WTC11 (cell line): ENCODE data around the gene PARVG. TPM values are rescaled to one million over a fixed set of nuclear protein-coding genes. Genes with fewer than 3 reads are reported as not detected.
A peak's percentile ranks its signal among the peaks of the same experiment; 100 is the strongest.

Experiments
- ATAC-seq: fragments of 200-7000 bp; cut with Tn5 transposase; 2 replicates; pipeline ENCODE4 v1.10.0; 2021; ENCODE audit warnings: mild to moderate bottlenecking, moderate library complexity
- CTCF ChIA-PET: fragments of 300-600 bp; sonication (Branson Sonifier 250); formaldehyde crosslinking; loops from one replicate; lab custom pipeline; 2021; ENCODE audit warnings: antibody characterized with exemption; lab: Charles Lee
- POLR2A ChIA-PET: fragments of 350-600 bp; sonication (Branson Sonifier 250); formaldehyde crosslinking; loops from one replicate; lab custom pipeline; 2021; ENCODE audit warnings: antibody characterized with exemption; lab: Charles Lee
- DNase-seq: peaks from one replicate; pipeline ENCODE4 v3.0.0; 2021; ENCODE audit warnings: low spot score
- H3K27ac Mint-ChIP-seq: 2 replicates; pipeline ENCODE4 v1.8.0; 2021; ENCODE audit warnings: mixed read lengths
- H3K27me3 Mint-ChIP-seq: 2 replicates; pipeline ENCODE4 v1.8.0; 2021; ENCODE audit warnings: low read depth, mild to moderate bottlenecking, moderate library complexity, mixed read lengths
- H3K36me3 Mint-ChIP-seq: 2 replicates; pipeline ENCODE4 v1.8.0; 2021; ENCODE audit warnings: mixed read lengths
- H3K4me1 Mint-ChIP-seq: 2 replicates; pipeline ENCODE4 v1.8.0; 2022; ENCODE audit warnings: mixed read lengths
- H3K4me3 Mint-ChIP-seq: 2 replicates; pipeline ENCODE4 v1.8.0; 2021; ENCODE audit warnings: mild to moderate bottlenecking, moderate library complexity, mixed read lengths
- H3K9me3 Mint-ChIP-seq: 2 replicates; pipeline ENCODE4 v1.8.0; 2021; ENCODE audit warnings: mixed read lengths
- ATF1 ChIP-seq: sonication (generic); formaldehyde crosslinking; IDR thresholded peaks from 2 replicates; pipeline ENCODE4 v1.8.1; 2023; ENCODE audit warnings: mild to moderate bottlenecking, moderate library complexity, missing genetic modification reagents
- E2F1 ChIP-seq: sonication (generic); formaldehyde crosslinking; IDR thresholded peaks from 2 replicates; pipeline ENCODE4 v1.8.0; 2022; ENCODE audit warnings: mild to moderate bottlenecking, missing genetic modification reagents
- ETV6 ChIP-seq: sonication (generic); formaldehyde crosslinking; IDR thresholded peaks from 2 replicates; pipeline ENCODE4 v1.8.1; 2022; ENCODE audit warnings: mild to moderate bottlenecking, missing genetic modification reagents
- FOXK1 ChIP-seq: sonication (generic); formaldehyde crosslinking; IDR thresholded peaks from 2 replicates; pipeline ENCODE4 v1.8.0; 2022; ENCODE audit warnings: mild to moderate bottlenecking, moderate library complexity, missing genetic modification reagents
- GRHL2 ChIP-seq: fragments of 250-450 bp; sonication (Bioruptor Pico); IDR thresholded peaks from 2 replicates; pipeline ENCODE4 v1.8.0; 2022; ENCODE audit warnings: mild to moderate bottlenecking, moderate library complexity; ENCODE audit not compliant: insufficient replicate concordance, severe bottlenecking
- HMGA2 ChIP-seq: fragments of 250-450 bp; sonication (Bioruptor Pico); IDR thresholded peaks from 2 replicates; pipeline ENCODE4 v1.4.0; 2021; ENCODE audit warnings: mild to moderate bottlenecking, moderate library complexity
- IRF2 ChIP-seq: sonication (generic); formaldehyde crosslinking; IDR thresholded peaks from 2 replicates; pipeline ENCODE4 v1.8.0; 2022; ENCODE audit warnings: low read depth, missing genetic modification reagents, borderline replicate concordance
- MAX ChIP-seq: sonication (generic); formaldehyde crosslinking; IDR thresholded peaks from 2 replicates; pipeline ENCODE4 v1.8.0; 2022; ENCODE audit warnings: mild to moderate bottlenecking, missing genetic modification reagents
- NR1H2 ChIP-seq: sonication (generic); formaldehyde crosslinking; IDR thresholded peaks from 2 replicates; pipeline ENCODE4 v1.9.0; 2021; ENCODE audit warnings: mild to moderate bottlenecking, moderate library complexity, missing genetic modification reagents
- OVOL2 ChIP-seq: fragments of 250-450 bp; sonication (Bioruptor Pico); IDR thresholded peaks from 2 replicates; pipeline ENCODE4 v1.9.0; 2021; ENCODE audit warnings: mild to moderate bottlenecking, borderline replicate concordance
- PRRX2 ChIP-seq: fragments of 250-450 bp; sonication (Bioruptor Pico); IDR thresholded peaks from 2 replicates; pipeline ENCODE4 v1.8.0; 2021; ENCODE audit warnings: mild to moderate bottlenecking
- RORB ChIP-seq: fragments of 250-450 bp; sonication (Bioruptor Pico); IDR thresholded peaks from 2 replicates; pipeline ENCODE4 v1.9.0; 2021; ENCODE audit warnings: mild to moderate bottlenecking
- SMAD4 ChIP-seq: sonication (generic); formaldehyde crosslinking; IDR thresholded peaks from 2 replicates; pipeline ENCODE4 v1.8.0; 2022; ENCODE audit warnings: mild to moderate bottlenecking, missing genetic modification reagents
- SOX15 ChIP-seq: fragments of 250-450 bp; sonication (Bioruptor Pico); IDR thresholded peaks from 2 replicates; pipeline ENCODE4 v1.9.0; 2021; ENCODE audit warnings: mild to moderate bottlenecking
- SP1 ChIP-seq: sonication (generic); formaldehyde crosslinking; conservative IDR thresholded peaks from 2 replicates; pipeline ENCODE4 v1.8.1; 2022; ENCODE audit warnings: missing genetic modification reagents
- TEAD1 ChIP-seq: sonication (generic); formaldehyde crosslinking; IDR thresholded peaks from 2 replicates; pipeline ENCODE4 v1.8.0; 2022; ENCODE audit warnings: mild to moderate bottlenecking, missing genetic modification reagents
- TEAD4 ChIP-seq: sonication (generic); formaldehyde crosslinking; IDR thresholded peaks from 2 replicates; pipeline ENCODE4 v1.8.0; 2022; ENCODE audit warnings: mild to moderate bottlenecking, missing genetic modification reagents
- USF2 ChIP-seq: sonication (generic); formaldehyde crosslinking; IDR thresholded peaks from 2 replicates; pipeline ENCODE4 v1.8.1; 2023; ENCODE audit warnings: mild to moderate bottlenecking, missing genetic modification reagents, moderate library complexity
- ZBTB43 ChIP-seq: sonication (generic); formaldehyde crosslinking; IDR thresholded peaks from 2 replicates; pipeline ENCODE4 v1.8.1; 2023; ENCODE audit warnings: mild to moderate bottlenecking, missing genetic modification reagents
- ZMAT4 ChIP-seq: fragments of 250-450 bp; sonication (Bioruptor Pico); IDR thresholded peaks from 2 replicates; pipeline ENCODE4 v1.9.0; 2021; ENCODE audit warnings: mild to moderate bottlenecking
- ZNF232 ChIP-seq: sonication (generic); formaldehyde crosslinking; IDR thresholded peaks from 2 replicates; pipeline ENCODE4 v1.8.0; 2022; ENCODE audit warnings: mild to moderate bottlenecking, missing genetic modification reagents
- ZNF317 ChIP-seq: sonication (generic); formaldehyde crosslinking; IDR thresholded peaks from 2 replicates; pipeline ENCODE4 v1.8.1; 2023; ENCODE audit warnings: low read depth, mild to moderate bottlenecking, moderate library complexity, missing genetic modification reagents, borderline replicate concordance
- ZNF425 ChIP-seq: fragments of 250-450 bp; sonication (Bioruptor Pico); conservative IDR thresholded peaks from 2 replicates; pipeline ENCODE4 v1.9.0; 2021; ENCODE audit warnings: mild to moderate bottlenecking
- total RNA-seq: library from RNA; stranded (reverse); gene quantifications from 3 replicates; pipeline ENCODE4 v1.2.3, GENCODE V29; 2021

The PARVG gene
- total RNA-seq, 1 experiment from 2014 or later: 0.94 TPM

- no peak for TF ChIP-seq E2F1 (CRISPR knock-in tag)
These were observed 10.3 kb upstream of the PARVG start (continued) for GRCh38 chr22:44170470-44170869.

- H3K9me3 Mint-ChIP-seq: no peaks in the 10 kb centered on the region
- H3K27me3 Mint-ChIP-seq: no peaks in the 10 kb centered on the region
- no peak overlapping the region for H3K27ac Mint-ChIP-seq
- TF ChIP-seq IRF2: no peak
- TF ChIP-seq TEAD4 (CRISPR knock-in tag): no peak
- TF ChIP-seq ETV6 (CRISPR knock-in tag): no peak
- TF ChIP-seq MAX (CRISPR knock-in tag): no peak
- no peak for TF ChIP-seq SMAD4 (CRISPR knock-in tag)
- no peak for TF ChIP-seq PRRX2 (CRISPR knock-in tag)
- TF ChIP-seq RORB: no peak
- no peak for TF ChIP-seq GRHL2 (CRISPR knock-in tag)
- H3K4me1 Mint-ChIP-seq: peaks cover 32% of the 10 kb centered on the region
- CTCF ChIA-PET: interaction anchor here (1.0 to 2.4 kb wide), 4 partner anchors 8 to 178 kb away, joined by 3 to 6 read pairs (median 5); no protein-coding TSS in a partner anchor
- DNase-seq: no peak
- POLR2A ChIA-PET: interaction anchor here (0.7 kb wide), 1 partner anchor 86 kb away, joined by 3 read pairs; no protein-coding TSS in a partner anchor
- no peaks in the 10 kb centered on the region for H3K36me3 Mint-ChIP-seq
- H3K4me3 Mint-ChIP-seq: no peak overlapping the region
- ATAC-seq: no peak
These were observed 9.2 kb upstream of the PARVG start for GRCh38 chr22:44171561-44171960.

- ATAC-seq: peak; percentile 78
- DNase-seq: no peak
- Mint-ChIP-seq H3K4me1 (peaks cover 32% of the 10 kb centered on the region), H3K27me3 (no peaks in the 10 kb centered on the region), H3K9me3 (no peaks in the 10 kb centered on the region), H3K27ac (peak overlapping the region; percentile 68; the same call in 1 of the 2 replicates), H3K4me3 (no peak overlapping the region), H3K36me3 (no peaks in the 10 kb centered on the region)
- no peak for TF ChIP-seq ZNF425
- no peak for TF ChIP-seq TEAD1 (CRISPR knock-in tag)
- TF ChIP-seq OVOL2: no peak
- no peak for TF ChIP-seq ZMAT4 (CRISPR knock-in tag)
- 0 out of 2 replicates have a peak, but pooled peaks have one; percentile 28 for TF ChIP-seq SP1
- CTCF ChIA-PET: interaction anchor here (1.0 to 2.4 kb wide), 4 partner anchors 23 to 179 kb away, joined by 3 to 6 read pairs (median 4); no protein-coding TSS in a partner anchor
- POLR2A ChIA-PET: no interaction called here
These were observed 8.2 kb upstream of the PARVG start for GRCh38 chr22:44172370-44173108.

- no peaks in the 10 kb centered on the region for H3K36me3 Mint-ChIP-seq
- ChIA-PET CTCF (interaction anchor here (1.0 to 2.4 kb wide), 4 partner anchors 22 to 180 kb away, joined by 3 to 6 read pairs (median 4); no protein-coding TSS in a partner anchor), POLR2A (no interaction called here)
- TF ChIP-seq NR1H2 (CRISPR knock-in tag) (no peak), SOX15 (CRISPR knock-in tag) (no peak), USF2 (CRISPR knock-in tag) (no peak), ZNF232 (CRISPR knock-in tag) (no peak), ZNF317 (CRISPR knock-in tag) (no peak), RORB (no peak), ZBTB43 (CRISPR knock-in tag) (no peak), ATF1 (CRISPR knock-in tag) (no peak), HMGA2 (CRISPR knock-in tag) (no peak), FOXK1 (CRISPR knock-in tag) (no peak)
- H3K9me3 Mint-ChIP-seq: no peaks in the 10 kb centered on the region
- no peaks in the 10 kb centered on the region for H3K27me3 Mint-ChIP-seq
- H3K4me1 Mint-ChIP-seq: peaks cover 32% of the 10 kb centered on the region
- no peak for ATAC-seq
- no peak for DNase-seq
- H3K4me3 Mint-ChIP-seq: no peak overlapping the region
- no peak overlapping the region for H3K27ac Mint-ChIP-seq
These were observed 7.6 kb upstream of the PARVG start for GRCh38 chr22:44173154-44173553.
